ENCODE results near the gene CENATAC.

- TF ChIP-seq CTCF (IDR thresholded peaks at IDR 0.05; ENCODE audit: poor library complexity, severe bottlenecking) (no peak), POLR2AphosphoS5 (IDR thresholded peaks at IDR 0.05) (no peak), SMC3 (conservative IDR thresholded peaks at IDR 0.05; ENCODE audit: poor library complexity) (no peak), EZH2 (IDR thresholded peaks at IDR 0.05; ENCODE audit: borderline replicate concordance, insufficient read depth, low read length, poor library complexity, severe bottlenecking) (no peak), EP300 (conservative IDR thresholded peaks at IDR 0.05; ENCODE audit: poor library complexity, severe bottlenecking) (no peak), RAD21 (conservative IDR thresholded peaks at IDR 0.05) (no peak), TAF1 (IDR thresholded peaks at IDR 0.05; ENCODE audit: low read depth) (no peak), MXI1 (conservative IDR thresholded peaks at IDR 0.05; ENCODE audit: poor library complexity, severe bottlenecking) (no peak)
- TF ChIP-seq, protein P1, sequence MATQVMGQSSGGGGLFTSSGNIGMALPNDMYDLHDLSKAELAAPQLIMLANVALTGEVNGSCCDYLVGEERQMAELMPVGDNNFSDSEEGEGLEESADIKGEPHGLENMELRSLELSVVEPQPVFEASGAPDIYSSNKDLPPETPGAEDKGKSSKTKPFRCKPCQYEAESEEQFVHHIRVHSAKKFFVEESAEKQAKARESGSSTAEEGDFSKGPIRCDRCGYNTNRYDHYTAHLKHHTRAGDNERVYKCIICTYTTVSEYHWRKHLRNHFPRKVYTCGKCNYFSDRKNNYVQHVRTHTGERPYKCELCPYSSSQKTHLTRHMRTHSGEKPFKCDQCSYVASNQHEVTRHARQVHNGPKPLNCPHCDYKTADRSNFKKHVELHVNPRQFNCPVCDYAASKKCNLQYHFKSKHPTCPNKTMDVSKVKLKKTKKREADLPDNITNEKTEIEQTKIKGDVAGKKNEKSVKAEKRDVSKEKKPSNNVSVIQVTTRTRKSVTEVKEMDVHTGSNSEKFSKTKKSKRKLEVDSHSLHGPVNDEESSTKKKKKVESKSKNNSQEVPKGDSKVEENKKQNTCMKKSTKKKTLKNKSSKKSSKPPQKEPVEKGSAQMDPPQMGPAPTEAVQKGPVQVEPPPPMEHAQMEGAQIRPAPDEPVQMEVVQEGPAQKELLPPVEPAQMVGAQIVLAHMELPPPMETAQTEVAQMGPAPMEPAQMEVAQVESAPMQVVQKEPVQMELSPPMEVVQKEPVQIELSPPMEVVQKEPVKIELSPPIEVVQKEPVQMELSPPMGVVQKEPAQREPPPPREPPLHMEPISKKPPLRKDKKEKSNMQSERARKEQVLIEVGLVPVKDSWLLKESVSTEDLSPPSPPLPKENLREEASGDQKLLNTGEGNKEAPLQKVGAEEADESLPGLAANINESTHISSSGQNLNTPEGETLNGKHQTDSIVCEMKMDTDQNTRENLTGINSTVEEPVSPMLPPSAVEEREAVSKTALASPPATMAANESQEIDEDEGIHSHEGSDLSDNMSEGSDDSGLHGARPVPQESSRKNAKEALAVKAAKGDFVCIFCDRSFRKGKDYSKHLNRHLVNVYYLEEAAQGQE (IDR thresholded peaks at IDR 0.05; ENCODE audit: borderline replicate concordance), result no peak
These were observed 25.8 kb downstream of the CENATAC start for GRCh38 chr11:119023741-119024140.

Measured in neural cell (in vitro differentiated cells).